Testis (tissue), 2 donors: Measurements from ENCODE around the gene SLC47A2.

Experiments
- POLR2A ChIP-seq: fragments of 450-650 bp; IDR thresholded peaks from one replicate; pipeline ENCODE4 v1.6.1; 2017; ENCODE audit warnings: antibody characterized with exemption, mild to moderate bottlenecking, moderate library complexity
- TF ChIP-seq, protein P1 (sequence below), 3 experiments: fragments of 450-650 bp in 2 of 3; fragments of 200-600 bp in 1 of 3; sonication (generic) in 1 of 3; IDR thresholded peaks; one replicate each; pipeline ENCODE4 v1.5.1; 2016 to 2019; ENCODE audit warnings: antibody characterized with exemption in 3 of 3, mild to moderate bottlenecking in 2 of 3, moderate library complexity in 1 of 3

DNA sequence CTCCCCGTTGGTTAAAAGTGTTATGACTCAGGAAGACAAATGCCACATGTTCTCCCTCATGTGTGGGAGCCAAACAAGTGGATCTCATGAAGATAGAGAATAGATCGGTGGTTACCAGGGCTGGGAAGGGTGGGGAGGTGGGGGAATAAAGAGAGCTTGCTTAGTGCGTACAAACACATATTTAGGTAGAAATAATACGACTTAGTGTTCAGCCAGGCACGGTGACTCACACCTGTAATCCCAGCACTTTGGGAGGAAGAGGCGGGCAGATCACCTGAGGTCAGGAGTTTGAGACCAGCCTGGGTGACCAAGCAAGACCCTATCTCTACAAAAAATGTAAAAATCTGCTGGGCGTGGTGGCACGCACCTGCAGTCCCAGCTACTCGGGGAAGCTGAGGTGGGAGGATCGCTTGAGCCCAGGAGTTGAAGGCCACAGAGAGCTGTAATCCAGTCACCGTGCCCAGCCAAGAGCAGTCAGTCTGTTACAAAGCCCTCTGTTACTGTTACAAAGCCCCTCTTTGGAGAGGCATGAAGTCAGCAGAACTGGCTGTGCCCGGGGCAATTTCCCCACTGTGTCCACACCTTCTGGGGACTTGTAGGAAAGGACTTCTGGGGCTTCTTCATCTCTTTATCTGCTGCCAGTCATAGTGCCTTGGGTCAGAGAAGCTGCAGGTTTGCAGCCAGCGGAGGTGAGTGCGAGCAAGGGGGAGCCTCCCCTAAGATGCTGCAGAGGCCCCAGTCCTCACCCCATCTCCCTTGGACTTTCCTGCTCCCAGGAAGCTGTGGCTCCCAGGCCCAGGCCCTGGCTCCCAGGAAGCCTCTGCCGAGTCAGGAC is 36.0 kb upstream of the SLC47A2 start:
- no peak for TF ChIP-seq POLR2A
- TF ChIP-seq, protein P1, sequence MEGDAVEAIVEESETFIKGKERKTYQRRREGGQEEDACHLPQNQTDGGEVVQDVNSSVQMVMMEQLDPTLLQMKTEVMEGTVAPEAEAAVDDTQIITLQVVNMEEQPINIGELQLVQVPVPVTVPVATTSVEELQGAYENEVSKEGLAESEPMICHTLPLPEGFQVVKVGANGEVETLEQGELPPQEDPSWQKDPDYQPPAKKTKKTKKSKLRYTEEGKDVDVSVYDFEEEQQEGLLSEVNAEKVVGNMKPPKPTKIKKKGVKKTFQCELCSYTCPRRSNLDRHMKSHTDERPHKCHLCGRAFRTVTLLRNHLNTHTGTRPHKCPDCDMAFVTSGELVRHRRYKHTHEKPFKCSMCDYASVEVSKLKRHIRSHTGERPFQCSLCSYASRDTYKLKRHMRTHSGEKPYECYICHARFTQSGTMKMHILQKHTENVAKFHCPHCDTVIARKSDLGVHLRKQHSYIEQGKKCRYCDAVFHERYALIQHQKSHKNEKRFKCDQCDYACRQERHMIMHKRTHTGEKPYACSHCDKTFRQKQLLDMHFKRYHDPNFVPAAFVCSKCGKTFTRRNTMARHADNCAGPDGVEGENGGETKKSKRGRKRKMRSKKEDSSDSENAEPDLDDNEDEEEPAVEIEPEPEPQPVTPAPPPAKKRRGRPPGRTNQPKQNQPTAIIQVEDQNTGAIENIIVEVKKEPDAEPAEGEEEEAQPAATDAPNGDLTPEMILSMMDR (IDR thresholded peaks at IDR 0.05), result no peak
